ENCODE measurements around the gene RGS16.

DNA sequence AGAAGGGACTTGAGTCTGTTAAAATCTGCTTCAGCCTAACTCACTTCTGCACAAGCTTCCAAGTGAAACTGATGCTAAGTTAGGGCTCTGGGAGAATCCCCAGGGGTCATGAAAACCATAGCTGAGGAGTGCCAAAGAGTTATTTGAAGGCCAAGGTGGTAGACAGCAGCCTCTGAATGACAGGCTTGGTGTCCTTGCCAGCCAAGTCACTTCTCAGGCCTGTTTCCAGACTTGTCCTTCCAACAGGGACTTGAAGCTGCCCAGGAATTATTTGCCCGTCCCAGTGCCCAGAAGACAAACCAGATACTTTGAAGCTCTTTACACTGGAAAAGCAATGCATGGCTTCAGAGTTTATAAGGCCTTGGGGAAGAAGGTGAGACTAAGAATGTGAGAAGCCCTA, 48.7 kb downstream of the RGS16 start:
- no peak for TF ChIP-seq EZH2 (IDR thresholded peaks at IDR 0.05; ENCODE audit: borderline replicate concordance, low read depth, low read length, severe bottlenecking)
- TF ChIP-seq POLR2A (IDR thresholded peaks at IDR 0.05; ENCODE audit: low read depth, low read length) = no peak
- TF ChIP-seq, protein P1, sequence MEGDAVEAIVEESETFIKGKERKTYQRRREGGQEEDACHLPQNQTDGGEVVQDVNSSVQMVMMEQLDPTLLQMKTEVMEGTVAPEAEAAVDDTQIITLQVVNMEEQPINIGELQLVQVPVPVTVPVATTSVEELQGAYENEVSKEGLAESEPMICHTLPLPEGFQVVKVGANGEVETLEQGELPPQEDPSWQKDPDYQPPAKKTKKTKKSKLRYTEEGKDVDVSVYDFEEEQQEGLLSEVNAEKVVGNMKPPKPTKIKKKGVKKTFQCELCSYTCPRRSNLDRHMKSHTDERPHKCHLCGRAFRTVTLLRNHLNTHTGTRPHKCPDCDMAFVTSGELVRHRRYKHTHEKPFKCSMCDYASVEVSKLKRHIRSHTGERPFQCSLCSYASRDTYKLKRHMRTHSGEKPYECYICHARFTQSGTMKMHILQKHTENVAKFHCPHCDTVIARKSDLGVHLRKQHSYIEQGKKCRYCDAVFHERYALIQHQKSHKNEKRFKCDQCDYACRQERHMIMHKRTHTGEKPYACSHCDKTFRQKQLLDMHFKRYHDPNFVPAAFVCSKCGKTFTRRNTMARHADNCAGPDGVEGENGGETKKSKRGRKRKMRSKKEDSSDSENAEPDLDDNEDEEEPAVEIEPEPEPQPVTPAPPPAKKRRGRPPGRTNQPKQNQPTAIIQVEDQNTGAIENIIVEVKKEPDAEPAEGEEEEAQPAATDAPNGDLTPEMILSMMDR (IDR thresholded peaks at IDR 0.05; ENCODE audit: extremely low read depth in 1 of 2, insufficient read depth in 1 of 2, low read depth in 1 of 2, low read length in 2 of 2) = no peak
- TF ChIP-seq, protein P2, sequence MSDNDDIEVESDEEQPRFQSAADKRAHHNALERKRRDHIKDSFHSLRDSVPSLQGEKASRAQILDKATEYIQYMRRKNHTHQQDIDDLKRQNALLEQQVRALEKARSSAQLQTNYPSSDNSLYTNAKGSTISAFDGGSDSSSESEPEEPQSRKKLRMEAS (IDR thresholded peaks at IDR 0.05; ENCODE audit: insufficient read depth, insufficient read length) = no peak
- TF ChIP-seq MYC (IDR thresholded peaks at IDR 0.05; ENCODE audit: low read depth, low read length) = no peak
